Nucleus accumbens (tissue), 56 donors: ENCODE data around the gene ISOC1.

Experiments
- DNase-seq, 56 donors: peaks; one replicate each; lab custom pipeline; 2025; lab: John Stamatoyannopoulos, UW

ISOC1 gene

DNA sequence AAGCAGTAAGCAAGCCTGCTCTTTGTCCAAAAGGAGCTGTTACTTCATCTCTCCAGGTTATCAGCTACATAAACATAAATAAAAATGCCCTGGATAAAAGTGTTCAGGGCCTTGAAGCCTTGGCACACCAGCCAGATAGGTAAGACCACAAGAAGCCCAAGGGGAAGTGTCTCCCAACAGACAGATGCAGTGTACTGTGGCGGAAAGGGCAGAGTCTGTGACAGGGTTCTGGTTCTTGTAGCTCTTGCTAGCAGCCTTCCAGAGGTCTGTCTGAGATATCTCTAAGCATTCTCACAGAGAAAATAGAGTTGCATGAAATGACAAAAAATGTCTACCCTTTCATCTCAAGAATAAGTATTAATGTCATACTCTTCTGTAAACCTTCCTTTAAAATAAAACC lies 30.1 kb downstream of the ISOC1 start:
- DNase-seq = no peak

DNA sequence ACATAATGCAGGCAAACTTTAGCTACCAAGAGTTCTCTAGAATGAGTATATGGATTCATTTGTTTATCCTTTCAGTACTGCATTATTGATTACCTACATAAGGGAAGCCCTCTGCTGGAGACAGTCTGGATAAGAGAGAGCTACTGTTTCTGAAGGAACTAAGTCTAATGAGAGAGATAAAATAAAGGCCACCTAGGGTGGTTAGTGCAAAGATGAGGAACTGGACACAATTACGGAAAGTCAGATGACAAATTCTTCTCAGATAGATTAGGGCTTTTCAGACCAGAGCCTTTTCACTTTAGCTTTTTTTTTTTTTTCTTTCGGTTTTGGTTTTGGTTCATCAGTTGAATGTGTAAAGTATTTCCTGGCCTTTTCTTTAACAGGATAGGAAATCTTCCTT lies 31.3 kb downstream of the ISOC1 start:
- DNase-seq = no peak

DNA sequence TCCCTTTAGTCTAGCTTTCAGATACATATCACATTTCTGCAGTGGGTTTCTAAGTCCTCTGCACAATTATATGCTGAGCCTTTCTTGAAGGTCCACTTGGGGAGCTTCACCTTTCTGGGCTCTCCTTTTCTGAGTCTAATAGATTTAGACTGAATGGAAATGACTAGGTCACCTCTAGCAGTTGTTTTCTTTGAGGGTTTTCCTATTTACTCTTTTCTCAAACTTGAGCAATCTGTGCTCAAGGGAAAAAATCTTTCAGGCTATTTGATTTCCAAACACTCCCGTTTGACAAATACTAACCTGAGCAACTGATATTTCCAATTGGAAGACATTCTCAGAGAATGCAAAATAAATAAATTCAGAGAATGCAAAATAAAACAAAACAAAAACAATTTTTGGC lies 39.0 kb downstream of the ISOC1 start:
- no peak for DNase-seq

DNA sequence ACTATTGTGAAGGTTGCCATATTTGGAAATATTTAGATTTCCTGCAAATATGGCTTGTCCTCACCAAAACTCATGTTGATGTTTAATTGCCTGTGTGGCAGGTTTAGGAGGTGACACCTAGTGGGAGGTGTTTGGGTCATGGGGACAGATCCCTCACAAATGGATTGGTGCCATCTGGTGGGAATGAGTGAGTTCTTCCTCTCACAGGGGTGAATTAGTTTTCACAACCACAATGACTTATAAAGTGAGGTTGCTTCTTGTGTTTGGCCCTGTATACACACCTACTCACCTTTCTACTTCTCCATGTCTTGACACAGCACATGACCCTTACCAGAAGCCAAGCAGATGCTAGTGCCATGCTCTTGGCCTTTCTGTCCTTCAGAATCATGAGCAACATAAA lies 41.1 kb downstream of the ISOC1 start:
- no peak for DNase-seq

DNA sequence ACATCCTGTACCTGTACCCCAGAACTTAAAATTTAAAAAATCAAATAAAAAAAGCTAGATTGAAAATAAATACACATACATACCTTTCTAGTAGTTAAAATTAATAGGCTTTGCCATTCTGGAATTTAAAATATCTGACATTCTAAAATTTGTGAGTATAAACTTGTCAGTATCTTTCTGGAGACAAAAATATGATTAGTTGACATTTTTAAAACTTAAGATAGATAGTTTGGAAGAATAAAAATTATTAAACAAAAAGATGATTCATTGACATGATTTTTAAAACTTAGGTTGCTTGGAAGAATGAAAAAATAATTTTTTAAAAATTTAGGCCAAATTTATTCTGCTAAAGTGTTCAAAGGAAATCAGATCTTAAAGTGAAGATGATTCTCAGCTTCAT lies 43.1 kb downstream of the ISOC1 start:
- DNase-seq = no peak

DNA sequence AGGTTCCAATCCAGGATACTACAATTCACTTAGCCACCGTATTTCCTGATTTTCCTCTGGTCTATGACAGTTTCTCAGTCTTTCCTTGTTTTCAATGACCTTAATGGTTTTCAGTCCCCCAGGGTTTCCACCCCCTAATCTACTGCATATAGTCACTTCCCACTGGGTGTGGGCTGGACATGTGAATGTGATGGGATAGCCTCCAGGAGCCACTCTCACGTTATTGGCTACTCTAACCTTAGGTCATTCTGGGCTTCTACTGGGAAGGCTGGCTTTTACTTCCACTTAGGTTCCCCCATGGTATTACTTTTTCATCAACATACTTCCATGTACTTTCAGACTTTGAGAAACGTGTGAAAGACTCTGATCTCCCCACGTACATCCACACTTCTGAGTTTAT lies 46.5 kb downstream of the ISOC1 start:
- DNase-seq = no peak

DNA sequence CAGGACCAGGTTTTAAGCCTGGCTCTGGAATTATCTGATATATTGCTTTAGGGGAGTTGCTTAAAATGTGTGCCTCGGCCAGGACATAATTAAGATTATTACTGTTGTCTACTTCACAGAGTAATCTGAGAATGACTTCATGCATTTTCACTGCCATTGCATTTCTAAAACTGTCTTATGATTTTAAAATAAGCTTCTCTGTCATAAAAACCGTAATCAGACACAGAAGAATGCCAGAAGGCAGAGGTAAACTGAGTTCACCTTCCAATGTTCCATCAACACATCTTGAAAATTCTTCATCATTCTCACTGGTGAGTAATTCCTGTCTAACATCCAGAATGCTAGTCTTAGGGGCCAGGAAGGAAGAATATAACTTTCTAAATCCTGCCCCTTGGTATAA lies 47.1 kb downstream of the ISOC1 start:
- no peak for DNase-seq

DNA sequence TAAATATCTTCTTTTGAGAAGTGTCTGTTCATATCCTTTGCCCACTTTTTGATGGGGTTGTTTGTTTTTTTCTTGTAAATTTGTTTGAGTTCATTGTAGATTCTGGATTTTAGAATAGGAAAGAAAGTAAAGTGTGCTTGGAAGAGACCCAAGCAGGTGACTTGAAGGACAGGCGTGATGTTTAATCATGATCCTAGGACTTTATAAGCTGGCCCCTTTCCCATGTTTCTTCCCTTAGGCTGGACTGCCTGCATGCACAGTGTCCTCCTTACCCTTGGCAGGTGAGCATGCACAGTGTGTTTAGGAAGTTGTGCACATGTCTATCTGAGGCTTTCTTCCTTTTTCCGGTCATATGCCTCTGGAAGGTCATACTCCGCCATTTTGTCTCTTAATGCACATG lies 61.3 kb downstream of the ISOC1 start:
- no peak for DNase-seq

DNA sequence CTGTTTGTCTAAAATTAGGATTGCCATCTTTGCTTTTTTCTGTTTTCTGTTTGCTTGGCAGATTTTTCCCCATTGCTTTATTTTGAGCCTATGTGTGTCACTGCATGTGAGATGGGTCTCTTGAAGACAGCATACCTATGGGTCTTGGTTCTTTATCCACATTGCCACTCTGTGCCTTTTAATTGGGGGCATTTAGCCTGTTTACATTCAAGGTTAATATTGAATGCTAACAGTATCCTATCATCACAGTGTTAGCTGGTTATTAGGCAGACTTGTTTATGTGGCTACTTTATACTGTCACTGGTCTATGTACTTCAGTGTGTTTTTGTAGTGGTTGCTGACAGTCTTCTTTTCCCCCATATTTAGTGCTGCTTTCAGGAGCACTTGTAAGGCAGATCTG lies 67.3 kb downstream of the ISOC1 start:
- no peak for DNase-seq
